ENCODE data around the gene FAM13A.

GRCh38 chr4:89022426-89023128 is 34.4 kb downstream of the FAM13A start:
- TF ChIP-seq CTCF (IDR thresholded peaks at IDR 0.05; ENCODE audit: low read depth, low read length, poor library complexity, severe bottlenecking), result no peak
- TF ChIP-seq EZH2phosphoT487 (IDR thresholded peaks at IDR 0.05; ENCODE audit: borderline replicate concordance, low read length), result no peak

Data from DOHH2 (cell line).